ENCODE data around the gene STXBP5. TPM values are rescaled to one million over a fixed set of nuclear protein-coding genes. Genes with fewer than 3 reads are reported as not detected.
A peak's percentile ranks its signal among the peaks of the same experiment; 100 is the strongest.

STXBP5 gene
- total RNA-seq, 1 donor: 144 TPM

DNA sequence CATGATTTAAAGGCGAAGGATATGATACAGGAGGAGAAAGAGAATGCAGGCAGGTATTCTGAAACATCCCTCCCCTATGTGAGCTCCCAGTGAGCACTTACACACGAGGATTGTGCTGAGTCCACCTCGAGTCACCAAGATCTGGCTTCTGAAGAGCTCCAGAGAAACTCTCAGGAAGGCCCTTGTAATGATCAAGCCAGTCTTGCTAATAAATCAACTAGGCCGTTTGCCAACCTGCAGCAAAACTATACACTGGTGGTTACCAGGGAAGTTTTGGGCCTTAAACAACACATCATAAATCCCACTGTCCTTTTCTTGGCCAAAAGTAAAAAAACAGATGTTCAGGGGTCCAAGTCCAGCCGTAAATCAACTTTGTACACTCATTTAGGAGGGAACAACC, 79.2 kb downstream of the STXBP5 start:
- DNase-seq (ENCODE audit: insufficient read length, low spot score, missing footprints): peak; percentile 3
- no peak for TF ChIP-seq CTCF (IDR thresholded peaks at IDR 0.05; ENCODE audit: extremely low read depth, low read depth, low read length)
- H3K4me3 ChIP-seq (ENCODE audit: insufficient read depth, low read length): no peak overlapping the region
- no peak overlapping the region for H3K27ac ChIP-seq (ENCODE audit: low read depth, low read length)
- no peaks in the 10 kb centered on the region for H3K27me3 ChIP-seq (ENCODE audit: insufficient read depth, low read length)
- H3K4me1 ChIP-seq (ENCODE audit: insufficient read depth, low read length): peaks cover 34% of the 10 kb centered on the region
- H3K4me2 ChIP-seq (ENCODE audit: insufficient read depth, low read length): no peak overlapping the region
- H3K79me2 ChIP-seq (ENCODE audit: insufficient read depth, low read length): peaks cover 30% of the 10 kb centered on the region
- H3K36me3 ChIP-seq (ENCODE audit: insufficient read depth, low read length): peaks cover 17% of the 10 kb centered on the region
- H4K20me1 ChIP-seq (ENCODE audit: insufficient read depth, low read length): peaks cover 6% of the 10 kb centered on the region
- H3K9me3 ChIP-seq (ENCODE audit: low read depth, low read length): no peaks in the 10 kb centered on the region
- no peak overlapping the region for H2AFZ ChIP-seq (ENCODE audit: low read length)

DNA sequence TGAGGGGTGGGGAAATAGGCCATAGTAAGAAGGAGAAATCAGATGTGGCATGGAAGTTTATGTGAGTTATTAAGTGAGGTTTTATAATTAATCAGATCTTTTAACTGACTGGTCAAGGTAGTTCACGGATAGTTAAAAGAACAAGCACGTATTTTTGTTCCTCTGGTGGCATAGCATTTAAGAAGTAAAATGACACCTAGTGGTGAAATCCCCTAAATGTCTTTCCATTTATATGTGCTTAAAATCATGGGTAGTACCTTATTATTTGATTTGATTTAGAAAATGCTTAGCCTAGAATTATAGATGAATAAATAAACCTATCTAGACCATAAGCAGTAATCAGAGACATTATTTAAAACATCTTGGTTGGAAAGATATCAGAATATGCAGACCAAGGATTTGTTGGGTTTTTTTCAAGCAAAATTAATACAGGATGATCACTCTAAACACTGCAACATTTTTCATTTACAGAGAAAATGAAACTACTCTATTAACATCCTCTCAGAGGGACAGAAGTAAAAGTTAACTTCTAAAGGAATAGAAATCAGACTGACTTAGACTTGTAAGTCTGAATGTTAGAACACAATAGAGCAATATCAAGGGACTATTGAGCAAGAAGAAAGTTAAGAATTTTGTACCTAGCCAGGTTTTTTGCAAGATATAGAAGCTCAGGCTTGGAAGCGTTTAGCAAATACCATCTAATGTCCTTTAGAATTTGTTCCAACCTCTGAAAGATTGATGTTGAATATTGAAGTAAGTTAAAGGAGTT, 81.1 kb downstream of the STXBP5 start:
- Histone ChIP-seq H3K27me3 (ENCODE audit: insufficient read depth, low read length) (no peaks in the 10 kb centered on the region), H3K27ac (ENCODE audit: low read depth, low read length) (peak overlapping the region; percentile 34), H4K20me1 (ENCODE audit: insufficient read depth, low read length) (no peaks in the 10 kb centered on the region), H3K4me3 (ENCODE audit: insufficient read depth, low read length) (no peak overlapping the region), H3K4me1 (ENCODE audit: insufficient read depth, low read length) (peaks cover 18% of the 10 kb centered on the region), H3K9me3 (ENCODE audit: low read depth, low read length) (no peaks in the 10 kb centered on the region), H3K36me3 (ENCODE audit: insufficient read depth, low read length) (peaks cover 22% of the 10 kb centered on the region), H3K4me2 (ENCODE audit: insufficient read depth, low read length) (peak overlapping the region; percentile 48), H2AFZ (ENCODE audit: low read length) (no peak overlapping the region), H3K79me2 (ENCODE audit: insufficient read depth, low read length) (peaks cover 41% of the 10 kb centered on the region)
- TF ChIP-seq CTCF (IDR thresholded peaks at IDR 0.05; ENCODE audit: extremely low read depth, low read depth, low read length): peak; percentile 55
- no peak for DNase-seq (ENCODE audit: insufficient read length, low spot score, missing footprints)

DNA sequence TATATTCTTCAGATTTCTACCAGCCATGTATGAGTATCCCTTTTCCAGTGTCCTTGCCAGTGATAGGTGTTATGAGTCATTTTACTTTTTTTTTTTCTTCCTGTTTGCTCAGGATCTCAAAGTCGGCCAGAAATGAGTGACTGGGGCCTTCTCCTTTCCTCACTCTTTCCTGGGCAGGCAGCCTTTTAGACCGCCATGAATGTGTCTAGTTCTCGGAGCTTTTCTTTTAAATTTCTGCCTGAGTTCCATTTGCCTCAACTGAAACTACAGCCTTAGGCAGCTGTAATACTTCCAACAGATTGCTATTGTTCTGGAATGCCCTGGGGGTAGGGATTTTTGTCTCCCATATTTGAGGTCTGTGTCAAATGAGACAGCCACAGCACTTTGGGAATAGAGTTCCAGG, 83.7 kb downstream of the STXBP5 start:
- H3K4me2 ChIP-seq (ENCODE audit: insufficient read depth, low read length): peak overlapping the region; percentile 50

More for the DNA sequence above, 83.7 kb downstream of the STXBP5 start:
- Histone ChIP-seq H3K9me3 (ENCODE audit: low read depth, low read length) (no peaks in the 10 kb centered on the region), H3K4me1 (ENCODE audit: insufficient read depth, low read length) (peaks cover 18% of the 10 kb centered on the region), H3K4me3 (ENCODE audit: insufficient read depth, low read length) (peak overlapping the region; percentile 19), H3K27ac (ENCODE audit: low read depth, low read length) (peak overlapping the region; percentile 65), H2AFZ (ENCODE audit: low read length) (peak overlapping the region; percentile 20), H3K79me2 (ENCODE audit: insufficient read depth, low read length) (peaks cover 29% of the 10 kb centered on the region), H3K36me3 (ENCODE audit: insufficient read depth, low read length) (peaks cover 17% of the 10 kb centered on the region), H3K27me3 (ENCODE audit: insufficient read depth, low read length) (no peaks in the 10 kb centered on the region), H4K20me1 (ENCODE audit: insufficient read depth, low read length) (no peaks in the 10 kb centered on the region)
- DNase-seq (ENCODE audit: insufficient read length, low spot score, missing footprints): peak; percentile 42
- no peak for TF ChIP-seq CTCF (IDR thresholded peaks at IDR 0.05; ENCODE audit: extremely low read depth, low read depth, low read length)

Measured in osteoblast (primary cell).